ENCODE measurements around the gene SESN1. TPM values are rescaled to one million over a fixed set of nuclear protein-coding genes. Genes with fewer than 3 reads are reported as not detected.

The SESN1 gene
- total RNA-seq, 4 donors from 2014 or later, result 50.7 to 80.9 (median 61.8) TPM

DNA sequence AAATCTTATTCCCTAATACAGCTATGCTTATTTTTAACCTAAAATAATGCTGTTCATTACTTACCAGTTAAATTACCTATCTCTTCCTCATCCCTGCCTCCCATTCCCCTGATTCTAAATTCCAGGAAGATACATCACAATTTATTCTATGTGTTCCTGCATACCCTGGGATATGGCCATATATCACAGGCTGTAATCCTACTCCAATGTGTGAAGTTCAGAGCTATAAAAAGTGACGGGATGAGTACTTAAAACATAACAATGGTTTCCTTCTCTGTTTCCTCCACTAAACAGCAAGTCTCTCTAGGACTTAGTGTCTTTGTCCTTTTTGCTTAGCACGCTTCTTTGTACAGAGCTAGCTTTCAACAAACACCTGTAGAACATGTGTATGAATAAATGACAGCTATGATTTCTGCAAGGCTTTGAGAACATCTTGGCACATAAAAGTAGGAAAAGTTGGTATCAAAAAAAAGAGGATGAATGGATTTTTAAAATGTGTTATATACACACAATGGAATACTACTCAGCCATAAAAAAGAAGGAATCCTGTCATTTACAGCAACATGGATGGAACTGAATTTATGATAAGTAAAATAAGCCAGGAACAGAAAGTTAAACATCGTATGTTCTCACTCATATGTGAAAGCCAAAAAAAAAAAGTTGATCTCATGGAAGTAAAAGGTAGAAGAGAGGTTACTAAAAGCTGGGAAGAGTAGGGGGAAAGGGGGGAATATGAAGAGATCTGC is 45.8 kb downstream of the SESN1 start:
- TF ChIP-seq EP300 (IDR thresholded peaks at IDR 0.05), result no peak
- TF ChIP-seq, protein P1, sequence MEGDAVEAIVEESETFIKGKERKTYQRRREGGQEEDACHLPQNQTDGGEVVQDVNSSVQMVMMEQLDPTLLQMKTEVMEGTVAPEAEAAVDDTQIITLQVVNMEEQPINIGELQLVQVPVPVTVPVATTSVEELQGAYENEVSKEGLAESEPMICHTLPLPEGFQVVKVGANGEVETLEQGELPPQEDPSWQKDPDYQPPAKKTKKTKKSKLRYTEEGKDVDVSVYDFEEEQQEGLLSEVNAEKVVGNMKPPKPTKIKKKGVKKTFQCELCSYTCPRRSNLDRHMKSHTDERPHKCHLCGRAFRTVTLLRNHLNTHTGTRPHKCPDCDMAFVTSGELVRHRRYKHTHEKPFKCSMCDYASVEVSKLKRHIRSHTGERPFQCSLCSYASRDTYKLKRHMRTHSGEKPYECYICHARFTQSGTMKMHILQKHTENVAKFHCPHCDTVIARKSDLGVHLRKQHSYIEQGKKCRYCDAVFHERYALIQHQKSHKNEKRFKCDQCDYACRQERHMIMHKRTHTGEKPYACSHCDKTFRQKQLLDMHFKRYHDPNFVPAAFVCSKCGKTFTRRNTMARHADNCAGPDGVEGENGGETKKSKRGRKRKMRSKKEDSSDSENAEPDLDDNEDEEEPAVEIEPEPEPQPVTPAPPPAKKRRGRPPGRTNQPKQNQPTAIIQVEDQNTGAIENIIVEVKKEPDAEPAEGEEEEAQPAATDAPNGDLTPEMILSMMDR (IDR thresholded peaks at IDR 0.05), result no peak
- no peak for TF ChIP-seq POLR2A (IDR thresholded peaks at IDR 0.05; ENCODE audit: low read depth)
- TF ChIP-seq POLR2AphosphoS5 (IDR thresholded peaks at IDR 0.05), result no peak
- WGBS, result 96% methylated on average over 3 of the region's 3 CpGs
- no peaks in the 10 kb centered on the region for H3K27me3 ChIP-seq
- H3K36me3 ChIP-seq, result no peaks in the 10 kb centered on the region
- peaks cover 31 to 48% (median 33%) of the 10 kb centered on the region in 4 donors for H3K4me1 ChIP-seq
- no peak overlapping the region for H3K4me3 ChIP-seq
- H3K27ac ChIP-seq (replicated peaks in 1 of 4), result no peak overlapping the region
- H3K9me3 ChIP-seq, result no peaks in the 10 kb centered on the region
- intact Hi-C loops (cut with DNase I), result no loop called here
- DNase-seq (ENCODE audit: extremely low spot score), result no peak

DNA sequence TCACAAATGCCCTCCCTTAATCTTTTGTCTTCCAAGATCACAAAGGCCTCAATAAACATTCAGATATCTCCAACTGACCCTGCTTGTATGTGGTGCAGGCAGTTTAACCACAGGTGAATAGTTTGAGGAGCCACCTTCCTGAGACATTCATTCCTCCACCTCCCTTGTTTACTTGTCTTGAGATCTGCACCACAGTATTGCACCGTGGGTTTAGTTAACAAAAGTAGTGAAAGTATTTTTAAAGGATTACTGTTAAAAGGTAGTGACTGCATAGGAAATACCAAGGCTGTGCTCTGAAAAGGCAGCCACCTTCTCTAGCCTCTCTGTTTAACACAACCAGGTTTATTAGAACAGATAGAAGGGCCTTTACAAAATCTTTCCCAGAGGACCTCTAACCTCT is 46.5 kb downstream of the SESN1 start:
- Histone ChIP-seq H3K27ac (replicated peaks in 1 of 4) (no peak overlapping the region), H3K27me3 (no peaks in the 10 kb centered on the region), H3K4me1 (peaks cover 25 to 45% (median 28%) of the 10 kb centered on the region in 4 donors), H3K9me3 (no peaks in the 10 kb centered on the region), H3K4me3 (no peak overlapping the region), H3K36me3 (no peaks in the 10 kb centered on the region)
- TF ChIP-seq, protein P1 (IDR thresholded peaks at IDR 0.05), result no peak
- intact Hi-C loops (cut with DNase I), result no loop called here
- WGBS, result 47% methylated on average over 1 of the region's 1 CpG
- no peak for DNase-seq (ENCODE audit: extremely low spot score)

DNA sequence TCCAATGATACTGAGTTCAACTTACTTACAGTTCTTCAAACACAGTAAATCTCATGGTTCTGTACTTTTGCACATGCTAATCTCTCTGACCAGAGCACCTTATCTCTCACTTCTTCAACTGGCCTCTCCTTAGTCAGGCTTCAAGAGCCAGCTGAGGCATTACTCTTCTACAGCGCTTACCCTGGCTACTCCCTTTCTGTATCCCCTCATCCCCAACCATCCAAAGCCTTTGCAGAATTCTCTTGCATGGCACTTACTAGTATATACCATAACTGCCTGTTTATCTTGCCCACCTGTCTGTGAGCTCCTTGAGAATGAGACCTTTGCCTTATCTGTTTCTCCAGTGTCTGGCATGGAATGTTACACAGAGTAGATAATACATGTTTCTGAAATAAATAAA is 49.2 kb downstream of the SESN1 start:
- Histone ChIP-seq H3K27ac (replicated peaks in 1 of 4) (no peak overlapping the region), H3K9me3 (no peaks in the 10 kb centered on the region), H3K27me3 (no peaks in the 10 kb centered on the region), H3K4me1 (peaks cover 7 to 36% (median 15%) of the 10 kb centered on the region in 4 donors), H3K36me3 (no peaks in the 10 kb centered on the region), H3K4me3 (no peak overlapping the region)
- TF ChIP-seq POLR2AphosphoS5 (IDR thresholded peaks at IDR 0.05) (no peak), POLR2A (IDR thresholded peaks at IDR 0.05; ENCODE audit: low read depth) (no peak), EP300 (IDR thresholded peaks at IDR 0.05) (no peak)
- TF ChIP-seq, protein P1 (IDR thresholded peaks at IDR 0.05), result no peak
- no peak for DNase-seq (ENCODE audit: extremely low spot score)
- 100% methylated on average over 1 of the region's 1 CpG for WGBS
- intact Hi-C loops (cut with DNase I), result no loop called here

DNA sequence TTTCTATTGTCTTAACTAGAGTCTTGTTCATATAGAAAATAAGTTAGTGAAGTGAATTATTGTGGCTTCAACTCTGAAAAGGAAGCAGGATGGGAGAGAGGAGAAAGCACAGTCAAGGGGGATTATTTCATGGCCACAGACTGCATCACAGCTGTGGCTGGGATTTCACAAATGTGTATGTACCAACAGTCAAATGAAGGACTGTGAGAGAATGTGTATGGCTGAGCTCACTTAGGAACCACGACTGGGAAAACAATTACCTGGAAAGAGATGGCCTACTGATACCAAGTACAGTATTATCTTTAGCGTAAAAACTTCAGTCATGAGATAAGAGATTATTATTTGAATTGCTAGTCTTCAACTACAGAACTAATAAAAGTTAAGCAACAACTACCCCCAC is 54.9 kb downstream of the SESN1 start:
- Histone ChIP-seq H3K36me3 (no peaks in the 10 kb centered on the region), H3K4me1 (peaks cover 0 to 35% (median 9%) of the 10 kb centered on the region in 4 donors), H3K4me3 (no peak overlapping the region), H3K27me3 (no peaks in the 10 kb centered on the region), H3K9me3 (no peaks in the 10 kb centered on the region), H3K27ac (replicated peaks in 1 of 4) (no peak overlapping the region)
- intact Hi-C loops (cut with DNase I), result no loop called here
- WGBS, result 83% methylated on average over 2 of the region's 2 CpGs
- DNase-seq (ENCODE audit: extremely low spot score), result no peak
- TF ChIP-seq EP300 (IDR thresholded peaks at IDR 0.05), result no peak
- no peak for TF ChIP-seq POLR2A (IDR thresholded peaks at IDR 0.05; ENCODE audit: low read depth)
- TF ChIP-seq, protein P1 (IDR thresholded peaks at IDR 0.05), result no peak
- no peak for TF ChIP-seq POLR2AphosphoS5 (IDR thresholded peaks at IDR 0.05)

Measured in esophagus muscularis mucosa (tissue), 4 donors.